HUES6 (cell line): ENCODE results near the gene ACOT8.
"Not testable (repeated sequence)": the region's sequence is repeated elsewhere in the genome, so short reads cannot be mapped to it uniquely, and the experiment has no call there.

Experiments
- H3K27ac ChIP-seq: 2 replicates; pipeline ENCODE4 v1.7.0; 2013; ENCODE audit warnings: low read depth, mild to moderate bottlenecking, low read length, inconsistent platforms
- H3K27me3 ChIP-seq: 2 replicates; pipeline ENCODE4 v1.6.1; 2013; ENCODE audit warnings: low read length; ENCODE audit not compliant: control insufficient read depth, insufficient read depth
- H3K36me3 ChIP-seq: 2 replicates; pipeline ENCODE4 v1.6.1; 2013; ENCODE audit warnings: low read length; ENCODE audit not compliant: control insufficient read depth, insufficient read depth
- H3K4me1 ChIP-seq: 2 replicates; pipeline ENCODE4 v1.6.1; 2013; ENCODE audit warnings: low read length; ENCODE audit not compliant: control insufficient read depth, insufficient read depth
- H3K4me3 ChIP-seq: 2 replicates; pipeline ENCODE4 v1.5.1; 2013; ENCODE audit warnings: low read depth, low read length
- H3K9ac ChIP-seq: one replicate; pipeline ENCODE4 v1.6.1; 2013; ENCODE audit warnings: mild to moderate bottlenecking, low read length
- H3K9me3 ChIP-seq: 2 replicates; pipeline ENCODE4 v1.6.1; 2013; ENCODE audit warnings: low read depth, low read length; ENCODE audit not compliant: control insufficient read depth, insufficient read depth

ACOT8 gene

DNA sequence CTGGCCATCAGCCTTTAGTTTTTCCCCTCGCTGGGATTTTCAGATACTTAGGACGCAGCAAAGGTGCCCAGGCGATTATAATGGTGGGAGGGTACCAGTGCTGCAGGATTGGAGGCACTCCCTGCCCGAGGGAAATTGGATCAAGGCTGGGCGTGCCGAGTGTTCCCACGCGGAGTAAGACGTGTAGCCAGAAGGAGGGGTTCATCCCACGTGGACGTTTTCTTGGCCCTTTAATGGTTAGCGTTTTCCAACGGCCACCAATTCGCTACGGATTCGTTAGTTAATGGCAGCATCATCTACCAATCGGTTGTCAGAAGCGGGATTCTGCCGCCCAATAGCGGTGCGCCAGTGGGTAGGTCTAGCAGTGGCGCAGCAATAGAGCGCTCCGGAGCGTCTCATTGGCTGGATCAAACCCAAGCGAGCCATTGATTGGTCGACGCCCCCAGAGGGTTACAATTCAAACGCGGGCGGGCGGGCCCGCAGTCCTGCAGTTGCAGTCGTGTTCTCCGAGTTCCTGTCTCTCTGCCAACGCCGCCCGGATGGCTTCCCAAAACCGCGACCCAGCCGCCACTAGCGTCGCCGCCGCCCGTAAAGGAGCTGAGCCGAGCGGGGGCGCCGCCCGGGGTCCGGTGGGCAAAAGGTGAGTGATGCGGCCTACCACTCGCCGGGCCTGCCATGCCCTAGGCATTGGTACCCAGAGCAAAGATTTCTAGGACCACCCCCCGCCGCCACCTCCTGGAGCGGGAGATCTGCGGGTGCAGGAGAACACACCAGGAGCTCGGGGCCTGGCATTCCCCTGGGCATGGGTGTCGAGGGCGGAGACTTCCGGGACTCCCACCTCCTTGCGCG is 44.8 kb downstream of the ACOT8 start, which contains the start of gene UBE2C:
Gene UBE2C, plus strand, starts transcription at position 488 of the 849 bp plus-strand sequence. Its CDS starts 52 bp downstream, at position 540.
- Histone ChIP-seq H3K36me3 (peaks cover 67% of the 10 kb centered on the region), H3K27me3 (no peaks in the 10 kb centered on the region), H3K27ac (peak within 1 kb of the TSS; percentile 77), H3K4me3 (peak within 1 kb of the TSS; percentile 97), H3K4me1 (peaks cover 6% of the 10 kb centered on the region; the same call in 1 of the 2 replicates), H3K9ac (peak within 1 kb of the TSS; percentile 90), H3K9me3 (no peaks in the 10 kb centered on the region)

DNA sequence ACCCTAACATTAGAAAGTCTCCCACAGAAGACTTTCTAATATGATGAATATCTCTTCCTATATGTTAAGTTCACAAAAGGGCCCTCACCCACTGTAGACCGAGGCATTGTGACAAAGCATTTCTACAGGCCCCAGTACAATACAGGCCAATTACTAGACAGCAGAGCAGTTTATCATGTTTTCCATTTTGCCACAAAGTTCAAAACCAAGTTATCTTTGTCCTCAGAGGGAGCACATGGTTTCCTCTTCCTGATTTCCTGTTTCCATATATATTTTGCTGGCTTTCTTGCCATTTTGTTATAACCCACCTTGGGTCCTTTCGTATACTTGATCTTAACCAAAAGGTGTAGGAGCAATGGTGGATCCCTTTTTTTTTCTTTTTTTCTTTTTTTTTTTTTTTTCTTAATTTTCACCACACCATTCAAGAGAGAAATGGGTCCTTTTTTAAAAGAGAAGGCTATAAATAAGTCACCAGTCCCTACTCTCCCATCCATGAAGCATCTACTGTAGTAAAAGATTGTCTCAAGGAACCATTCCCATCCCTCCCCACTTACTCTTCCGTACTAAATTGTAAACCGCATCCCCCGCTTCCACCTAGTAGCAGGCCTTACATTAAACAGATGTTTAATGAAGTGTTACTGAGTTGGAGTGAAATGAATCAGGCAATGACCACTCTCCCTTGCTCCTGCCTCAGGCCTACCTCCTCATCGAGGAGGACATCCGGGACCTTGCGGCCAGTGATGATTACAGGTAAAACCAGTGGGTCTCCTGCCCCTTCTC is 46.8 kb downstream of the ACOT8 start:
- H3K27ac ChIP-seq, result no peak overlapping the region
- H3K36me3 ChIP-seq, result peaks cover 59% of the 10 kb centered on the region
- H3K4me3 ChIP-seq, result no peak overlapping the region

DNA sequence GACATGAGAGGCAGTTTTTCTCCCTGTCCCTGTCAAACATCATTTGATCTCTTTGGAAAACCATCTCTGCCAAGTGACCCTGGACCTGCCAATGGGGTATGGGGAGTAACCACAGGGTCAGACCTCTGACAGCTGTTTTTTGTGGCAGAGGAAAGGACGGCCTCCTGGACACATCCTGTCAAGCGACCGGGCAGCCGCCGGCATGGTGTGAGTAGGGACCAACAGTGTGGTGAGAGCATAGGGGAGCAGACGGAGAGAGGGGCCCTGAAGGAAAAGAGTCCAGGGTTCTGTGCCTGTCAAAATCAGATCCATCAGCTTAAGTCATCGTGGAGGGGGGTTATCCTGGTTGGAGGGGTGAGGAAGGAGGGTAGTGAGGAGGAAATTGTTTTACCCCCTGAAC is 55.3 kb downstream of the ACOT8 start:
- peaks cover 59% of the 10 kb centered on the region for H3K36me3 ChIP-seq

More for the DNA sequence above, 46.8 kb downstream of the ACOT8 start:
- no peaks in the 10 kb centered on the region for H3K9me3 ChIP-seq
- H3K27me3 ChIP-seq, result no peaks in the 10 kb centered on the region
- no peak overlapping the region for H3K9ac ChIP-seq
- peaks cover 6% of the 10 kb centered on the region; the same call in 1 of the 2 replicates for H3K4me1 ChIP-seq

DNA sequence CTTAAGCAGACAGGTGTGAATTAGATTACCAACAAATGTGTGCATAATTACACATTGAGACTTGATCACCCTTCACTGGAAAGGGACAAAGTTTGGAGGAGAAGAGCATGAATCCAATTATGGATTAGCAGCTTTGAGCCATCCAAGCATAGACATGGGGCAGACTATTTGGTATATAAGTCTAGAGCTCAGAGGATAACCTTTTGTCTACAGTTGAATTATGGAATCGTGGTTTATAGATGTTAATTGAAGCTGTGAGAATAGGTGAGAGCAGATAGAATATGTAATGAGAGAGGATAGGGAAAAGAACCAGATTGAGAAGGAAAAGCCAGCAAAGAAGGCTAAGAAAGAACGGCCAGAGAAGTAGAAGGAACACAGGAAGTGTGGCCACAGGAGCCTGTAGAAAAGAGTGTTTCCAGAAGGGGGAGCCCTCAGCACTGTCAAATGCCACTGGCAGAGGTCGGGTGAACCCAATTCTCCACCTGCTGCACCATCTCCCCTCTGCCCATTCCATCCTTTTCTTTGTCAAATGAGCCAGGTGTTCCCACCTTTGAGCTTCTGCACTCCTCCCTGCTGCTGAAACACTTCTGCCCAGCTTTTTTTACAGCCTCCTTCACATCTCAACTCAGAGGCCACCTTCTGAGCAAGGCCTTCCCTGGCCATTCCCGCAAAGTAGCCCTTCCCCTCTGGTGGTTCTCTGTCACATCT is 58.1 kb downstream of the ACOT8 start:
- H3K27me3 ChIP-seq, result no peaks in the 10 kb centered on the region
- no peaks in the 10 kb centered on the region for H3K4me1 ChIP-seq
- H3K27ac ChIP-seq, result no peak overlapping the region
- no peak overlapping the region for H3K9ac ChIP-seq
- no peaks in the 10 kb centered on the region for H3K9me3 ChIP-seq
- H3K4me3 ChIP-seq, result no peak overlapping the region
- peaks cover 58% of the 10 kb centered on the region for H3K36me3 ChIP-seq

More for the DNA sequence above, 55.3 kb downstream of the ACOT8 start:
- Histone ChIP-seq H3K4me1 (no peaks in the 10 kb centered on the region), H3K4me3 (no peak overlapping the region), H3K9me3 (no peaks in the 10 kb centered on the region), H3K27me3 (no peaks in the 10 kb centered on the region), H3K9ac (no peak overlapping the region), H3K27ac (no peak overlapping the region)

DNA sequence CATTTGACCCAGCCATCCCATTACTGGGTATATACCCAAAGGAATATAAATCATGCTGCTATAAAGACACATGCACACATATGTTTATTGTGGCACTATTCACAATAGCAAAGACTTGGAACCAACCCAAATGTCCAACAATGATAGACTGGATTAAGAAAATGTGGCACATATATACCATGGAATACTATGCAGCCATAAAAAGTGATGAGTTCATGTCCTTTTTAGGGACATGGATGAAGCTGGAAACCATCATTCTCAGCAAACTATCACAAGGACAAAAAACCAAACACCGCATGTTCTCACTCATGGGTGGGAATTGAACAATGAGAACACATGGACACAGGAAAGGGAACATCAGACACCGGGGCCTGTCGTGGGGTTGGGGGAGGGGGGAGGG is 59.2 kb downstream of the ACOT8 start:
- H3K9ac ChIP-seq, H3K9me3 ChIP-seq, H3K4me1 ChIP-seq, H3K4me3 ChIP-seq, H3K27ac ChIP-seq, H3K27me3 ChIP-seq: not testable (repeated sequence)
- peaks cover 51% of the 10 kb centered on the region for H3K36me3 ChIP-seq

DNA sequence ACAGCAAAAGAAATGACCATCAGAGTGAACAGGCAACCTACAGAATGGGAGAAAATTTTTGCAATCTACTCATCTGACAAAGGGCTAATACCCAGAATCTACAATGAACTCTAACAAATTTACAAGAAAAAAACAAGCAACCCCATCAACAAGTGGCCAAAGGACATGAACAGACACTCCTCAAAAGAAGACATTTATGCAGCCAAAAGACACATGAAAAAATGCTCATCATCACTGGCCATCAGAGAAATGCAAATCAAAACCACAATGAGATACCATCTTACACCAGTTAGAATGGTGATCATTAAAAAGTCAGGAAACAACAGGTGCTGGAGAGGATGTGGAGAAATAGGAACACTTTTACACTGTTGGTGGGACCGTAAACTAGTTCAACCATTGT is 59.7 kb downstream of the ACOT8 start:
- H3K27me3 ChIP-seq, H3K4me1 ChIP-seq, H3K27ac ChIP-seq, H3K9me3 ChIP-seq, H3K9ac ChIP-seq, H3K4me3 ChIP-seq: not testable (repeated sequence)
- peaks cover 48% of the 10 kb centered on the region for H3K36me3 ChIP-seq

DNA sequence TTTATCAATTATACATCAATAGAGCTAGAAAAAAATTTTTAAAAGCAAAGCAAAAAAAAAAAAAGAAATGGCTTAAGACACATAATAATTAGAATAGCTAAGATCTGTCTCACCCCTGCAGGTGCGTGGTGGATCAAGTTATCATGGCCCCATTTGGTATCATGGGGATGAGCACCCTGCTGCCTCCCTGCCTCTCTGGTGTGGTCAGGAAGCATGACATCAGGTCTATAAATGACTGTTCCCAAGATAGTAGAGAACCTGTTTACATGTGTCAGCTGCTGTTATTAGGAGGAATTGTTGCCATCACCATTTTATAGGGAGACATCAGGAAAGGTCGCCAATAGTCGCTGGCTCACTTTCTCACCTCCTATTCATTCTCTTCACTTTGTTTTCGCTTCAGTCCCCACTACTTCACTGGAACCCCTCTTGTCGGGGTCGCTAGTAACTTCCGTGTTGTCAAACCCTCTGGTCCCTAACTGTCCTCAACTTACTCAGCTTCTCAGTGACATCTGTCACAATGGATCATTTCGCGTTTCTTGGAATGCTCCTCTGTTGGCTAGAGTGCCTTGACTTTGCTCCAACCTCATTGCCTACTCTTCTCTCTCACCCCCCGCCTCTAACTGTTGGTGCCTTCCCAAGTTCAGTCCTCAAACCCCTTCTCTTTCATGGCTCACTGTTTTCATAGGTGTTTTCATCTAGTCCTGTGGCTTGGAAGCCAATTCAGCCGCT is 60.7 kb downstream of the ACOT8 start:
- Histone ChIP-seq H3K4me3 (no peak overlapping the region), H3K9me3 (no peaks in the 10 kb centered on the region), H3K36me3 (peaks cover 38% of the 10 kb centered on the region), H3K27me3 (no peaks in the 10 kb centered on the region), H3K4me1 (no peaks in the 10 kb centered on the region; the same call in 1 of the 2 replicates), H3K9ac (no peak overlapping the region), H3K27ac (no peak overlapping the region)

DNA sequence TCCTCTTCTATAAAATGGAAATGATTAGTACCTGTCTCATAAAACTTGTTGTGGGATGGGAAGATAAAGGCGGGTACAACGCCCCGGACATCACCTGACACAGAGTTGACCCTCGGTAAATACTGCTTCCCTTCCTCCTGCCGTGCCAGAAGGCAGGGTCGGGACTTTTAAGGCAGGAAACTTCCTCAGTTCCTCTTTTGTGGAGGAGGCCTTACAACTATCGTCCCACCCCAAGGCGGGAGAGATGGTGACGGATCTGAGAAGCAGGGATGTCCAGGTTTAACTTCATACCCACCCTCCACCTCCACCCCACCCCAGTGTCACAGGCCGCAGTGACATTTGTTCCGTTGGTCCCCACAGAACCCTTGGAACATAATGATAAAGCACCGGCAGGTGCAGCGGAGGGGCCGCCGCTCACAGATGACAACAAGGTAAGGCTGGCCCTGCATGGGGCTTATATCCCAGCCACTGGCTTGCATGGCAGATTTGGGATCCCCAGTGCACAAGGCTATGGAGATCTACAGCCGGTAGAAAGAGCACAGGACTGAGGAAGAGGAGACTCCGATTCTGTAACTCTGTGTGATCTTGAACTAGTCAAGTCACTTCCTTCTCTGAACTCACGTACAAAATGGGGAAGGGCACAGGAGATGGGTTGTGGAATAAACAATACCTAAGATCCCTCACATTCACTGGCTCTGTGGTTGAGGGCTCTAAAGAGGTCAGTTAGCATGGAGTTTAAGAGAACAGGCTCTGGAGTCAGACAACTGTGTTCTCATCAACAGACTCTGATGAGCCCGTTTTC is 64.7 kb downstream of the ACOT8 start:
- Histone ChIP-seq H3K27me3 (no peaks in the 10 kb centered on the region), H3K36me3 (peaks cover 29% of the 10 kb centered on the region), H3K9me3 (no peaks in the 10 kb centered on the region), H3K27ac (peak overlapping the region; percentile 12; the same call in 1 of the 2 replicates), H3K4me3 (peak overlapping the region; percentile 78), H3K9ac (peak overlapping the region; percentile 73), H3K4me1 (no peaks in the 10 kb centered on the region; the same call in 1 of the 2 replicates)
